ENCODE measurements around the gene WDR36. TPM values are rescaled to one million over a fixed set of nuclear protein-coding genes. Genes with fewer than 3 reads are reported as not detected.

WDR36 gene
- total RNA-seq, 1 experiment from 2014 or later: 52.3 TPM

- H3K27ac Mint-ChIP-seq (ENCODE audit: low read depth, unreplicated experiment): peak overlapping the region; percentile 27
- POLR2A ChIA-PET: interaction anchor here (0.7 kb wide), 1 partner anchor 205 kb away, joined by 3 read pairs; no protein-coding TSS in a partner anchor
These were observed 21.5 kb downstream of the WDR36 start for GRCh38 chr5:111113678-111114077.

GRCh38 chr5:111115229-111115628 is 23.1 kb downstream of the WDR36 start:
- DNase-seq (ENCODE audit: unreplicated experiment): no peak
- TF ChIP-seq CTCF (IDR thresholded peaks at IDR 0.05; ENCODE audit: unreplicated experiment): no peak
- H3K36me3 Mint-ChIP-seq (ENCODE audit: insufficient read depth, unreplicated experiment): peaks cover 80% of the 10 kb centered on the region
- BruUV-seq (replicated peaks): no TSS peak
- no peaks in the 10 kb centered on the region for H3K4me1 Mint-ChIP-seq (ENCODE audit: insufficient read depth, unreplicated experiment)
- H3K27me3 Mint-ChIP-seq (ENCODE audit: insufficient read depth, unreplicated experiment): no peaks in the 10 kb centered on the region
- intact Hi-C loops (cut with micrococcal nuclease): no loop called here
- ChIA-PET CTCF (interaction anchor here (0.6 to 0.7 kb wide), 2 partner anchors 41 to 184 kb away, joined by 3 read pairs; no protein-coding TSS in a partner anchor), POLR2A (interaction anchor here (1.1 kb wide), 1 partner anchor 14 kb away, joined by 5 read pairs; no protein-coding TSS in a partner anchor)
- no peaks in the 10 kb centered on the region for H3K9me3 Mint-ChIP-seq (ENCODE audit: unreplicated experiment)
- no peak overlapping the region for H3K4me3 Mint-ChIP-seq (ENCODE audit: unreplicated experiment)
- peak overlapping the region; percentile 27 for H3K27ac Mint-ChIP-seq (ENCODE audit: low read depth, unreplicated experiment)

More at GRCh38 chr5:111113678-111114077, 21.5 kb downstream of the WDR36 start:
- CTCF ChIA-PET: interaction anchor here (0.6 kb wide), 1 partner anchor 418 kb away, joined by 3 read pairs; no protein-coding TSS in a partner anchor
- H3K4me1 Mint-ChIP-seq (ENCODE audit: insufficient read depth, unreplicated experiment): no peaks in the 10 kb centered on the region
- DNase-seq (ENCODE audit: unreplicated experiment): no peak
- intact Hi-C loops (cut with micrococcal nuclease): no loop called here
- no TSS peak for BruUV-seq (replicated peaks)
- H3K4me3 Mint-ChIP-seq (ENCODE audit: unreplicated experiment): no peak overlapping the region
- TF ChIP-seq CTCF (IDR thresholded peaks at IDR 0.05; ENCODE audit: unreplicated experiment): no peak
- peaks cover 81% of the 10 kb centered on the region for H3K36me3 Mint-ChIP-seq (ENCODE audit: insufficient read depth, unreplicated experiment)
- no peaks in the 10 kb centered on the region for H3K27me3 Mint-ChIP-seq (ENCODE audit: insufficient read depth, unreplicated experiment)
- no peaks in the 10 kb centered on the region for H3K9me3 Mint-ChIP-seq (ENCODE audit: unreplicated experiment)

- Mint-ChIP-seq H3K4me3 (ENCODE audit: unreplicated experiment) (no peak overlapping the region), H3K9me3 (ENCODE audit: unreplicated experiment) (no peaks in the 10 kb centered on the region), H3K27ac (ENCODE audit: low read depth, unreplicated experiment) (no peak overlapping the region), H3K27me3 (ENCODE audit: insufficient read depth, unreplicated experiment) (no peaks in the 10 kb centered on the region), H3K4me1 (ENCODE audit: insufficient read depth, unreplicated experiment) (no peaks in the 10 kb centered on the region), H3K36me3 (ENCODE audit: insufficient read depth, unreplicated experiment) (peaks cover 80% of the 10 kb centered on the region)
- BruUV-seq (replicated peaks): no TSS peak
- no peak for DNase-seq (ENCODE audit: unreplicated experiment)
- no peak for TF ChIP-seq CTCF (IDR thresholded peaks at IDR 0.05; ENCODE audit: unreplicated experiment)
- intact Hi-C loops (cut with micrococcal nuclease): no loop called here
- ChIA-PET CTCF (no interaction called here), POLR2A (no interaction called here)
These were observed 24.4 kb downstream of the WDR36 start for GRCh38 chr5:111116550-111116949.

DNA sequence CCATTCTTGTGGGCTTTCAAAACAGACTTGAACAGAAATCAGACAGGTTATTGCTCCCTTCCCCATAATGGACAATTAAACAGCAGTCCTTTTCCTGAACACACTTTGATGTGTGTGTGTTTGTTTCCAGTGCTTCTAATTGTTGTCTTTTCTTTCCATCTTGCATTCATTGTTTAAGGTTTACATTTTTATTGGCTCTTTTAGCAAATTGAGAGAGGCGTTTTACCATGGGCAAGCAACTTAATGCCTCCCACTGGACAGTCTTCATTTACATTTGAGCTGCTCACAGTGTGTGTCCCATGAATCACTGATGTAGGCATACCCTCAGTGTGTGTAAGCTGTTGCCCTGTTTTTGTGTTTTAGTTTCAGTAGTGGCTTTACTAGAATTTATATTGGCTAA is 25.0 kb downstream of the WDR36 start:
- TF ChIP-seq CTCF (IDR thresholded peaks at IDR 0.05; ENCODE audit: unreplicated experiment): no peak

More for the DNA sequence above, 25.0 kb downstream of the WDR36 start:
- no peak for DNase-seq (ENCODE audit: unreplicated experiment)
- peaks cover 81% of the 10 kb centered on the region for H3K36me3 Mint-ChIP-seq (ENCODE audit: insufficient read depth, unreplicated experiment)
- BruUV-seq (replicated peaks): no TSS peak
- H3K9me3 Mint-ChIP-seq (ENCODE audit: unreplicated experiment): no peaks in the 10 kb centered on the region
- no peaks in the 10 kb centered on the region for H3K27me3 Mint-ChIP-seq (ENCODE audit: insufficient read depth, unreplicated experiment)
- H3K27ac Mint-ChIP-seq (ENCODE audit: low read depth, unreplicated experiment): peak overlapping the region; percentile 12
- intact Hi-C loops (cut with micrococcal nuclease): no loop called here
- H3K4me1 Mint-ChIP-seq (ENCODE audit: insufficient read depth, unreplicated experiment): no peaks in the 10 kb centered on the region
- H3K4me3 Mint-ChIP-seq (ENCODE audit: unreplicated experiment): no peak overlapping the region
- POLR2A ChIA-PET: no interaction called here
- CTCF ChIA-PET: no interaction called here

Measured in MCF 10A (cell line).